ENCODE data around the gene SFXN1.

DNA sequence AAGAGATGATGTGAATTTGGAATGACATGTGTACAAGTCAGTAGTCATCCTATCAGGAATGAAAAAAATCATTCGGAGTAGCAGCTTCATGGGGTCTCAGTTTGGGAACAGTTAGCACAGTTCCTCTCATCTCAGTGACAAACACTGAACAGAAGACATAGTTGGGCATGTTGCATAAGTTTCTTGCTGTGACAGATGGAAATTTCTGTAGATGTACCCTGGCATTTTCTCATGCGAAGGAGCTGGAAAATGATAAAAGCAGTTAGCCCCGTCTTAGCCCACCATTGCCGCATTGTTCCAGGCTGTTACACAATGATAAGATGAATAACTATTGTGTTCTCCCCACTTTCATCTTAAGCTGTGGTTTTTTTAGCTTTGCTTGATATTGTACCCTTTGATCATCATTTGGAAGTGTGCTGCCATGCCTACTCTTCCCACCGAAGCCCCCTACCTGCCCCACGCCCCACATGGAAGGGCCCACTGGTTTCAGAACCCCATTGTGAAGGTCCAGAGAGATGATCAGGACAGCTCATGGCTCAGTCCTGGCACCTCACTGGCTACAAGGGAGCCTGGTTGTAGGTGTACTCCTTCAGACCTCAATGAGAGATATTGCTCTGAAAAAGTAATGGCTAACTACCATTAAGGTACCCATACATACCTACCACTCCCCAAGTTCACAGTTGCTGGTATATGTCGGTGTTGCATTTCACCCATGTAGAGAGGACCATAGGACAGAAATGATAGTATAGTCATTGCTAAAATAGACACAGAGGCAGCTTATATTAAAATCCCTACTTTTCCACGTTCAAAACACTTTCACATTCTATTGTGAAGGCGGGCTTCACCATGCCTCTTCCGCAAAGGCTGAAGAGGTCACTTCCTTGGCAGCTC is 38.8 kb downstream of the SFXN1 start:
- TF ChIP-seq POLR2AphosphoS5 (IDR thresholded peaks at IDR 0.05; ENCODE audit: borderline replicate concordance, low read depth, low read length), result no peak
- no peak for TF ChIP-seq EZH2 (IDR thresholded peaks at IDR 0.05)
